CD14-positive monocyte (primary cell): Measurements from ENCODE around the gene GSC. TPM values are rescaled to one million over a fixed set of nuclear protein-coding genes. Genes with fewer than 3 reads are reported as not detected.

Experiments
- DNase-seq, 3 donors: peaks; one replicate each; pipeline ENCODE4 v3.0.0-alpha.2; 2011 to 2022
- H2AFZ ChIP-seq: 2 replicates; pipeline ENCODE4 v1.6.0; 2012; ENCODE audit warnings: mild to moderate bottlenecking, low read depth, low read length, inconsistent platforms; ENCODE audit not compliant: insufficient read depth, poor library complexity, severe bottlenecking
- H3K27ac ChIP-seq, 2 donors: 1 replicate in 1 of 2; 2 replicates in 1 of 2; pipeline ENCODE4 v1.5.1; 2012 to 2013; ENCODE audit warnings: low read length in 2 of 2, control low read depth in 1 of 2, inconsistent platforms in 1 of 2, low read depth in 1 of 2, mild to moderate bottlenecking in 1 of 2
- H3K27me3 ChIP-seq, 2 donors: one replicate each; pipeline versions ENCODE4 v1.6.0 to v1.6.1; 2011 to 2013; ENCODE audit warnings: low read length in 2 of 2; ENCODE audit not compliant: control insufficient read depth in 2 of 2, insufficient read depth in 2 of 2
- H3K36me3 ChIP-seq, 2 donors: replicated peaks in 1 of 2; 1 replicate in 1 of 2; 2 replicates in 1 of 2; pipeline versions ENCODE4 v1.5.1 to v1.6.1; 2012 to 2013; ENCODE audit warnings: low read length in 2 of 2, control low read depth in 1 of 2, inconsistent platforms in 1 of 2, mild to moderate bottlenecking in 1 of 2; ENCODE audit not compliant: insufficient read depth in 2 of 2, control insufficient read depth in 1 of 2
- H3K4me1 ChIP-seq, 2 donors: 1 replicate in 1 of 2; 2 replicates in 1 of 2; pipeline versions ENCODE4 v1.5.1 to v1.6.1; 2012 to 2013; ENCODE audit warnings: low read length in 2 of 2, control low read depth in 1 of 2, inconsistent platforms in 1 of 2, mild to moderate bottlenecking in 1 of 2, moderate library complexity in 1 of 2; ENCODE audit not compliant: insufficient read depth in 2 of 2, control insufficient read depth in 1 of 2
- H3K4me2 ChIP-seq: replicated peaks from 2 replicates; pipeline ENCODE3; 2012; ENCODE audit warnings: low read length, moderate library complexity, mild to moderate bottlenecking; ENCODE audit not compliant: poor library complexity, severe bottlenecking; ENCODE audit errors: extremely low read depth
- H3K4me3 ChIP-seq, 3 experiments: fragments of 200-600 bp in 1 of 3; sonication (generic) in 1 of 3; replicated peaks in 1 of 3; 1 replicate in 2 of 3; 2 replicates in 1 of 3; pipeline ENCODE4 v1.5.1; 2011 to 2013; ENCODE audit warnings: low read length in 3 of 3, mild to moderate bottlenecking in 3 of 3, control low read depth in 2 of 3, low read depth in 2 of 3, inconsistent platforms in 1 of 3, moderate library complexity in 1 of 3
- H3K79me2 ChIP-seq: 2 replicates; pipeline ENCODE4 v1.6.0; 2012; ENCODE audit warnings: mild to moderate bottlenecking, control low read depth, inconsistent platforms, low read length, moderate library complexity; ENCODE audit not compliant: insufficient read depth
- H3K9ac ChIP-seq: 2 replicates; pipeline ENCODE4 v1.6.0; 2017; ENCODE audit warnings: low read length, mild to moderate bottlenecking; ENCODE audit not compliant: insufficient read depth, poor library complexity, severe bottlenecking
- H3K9me3 ChIP-seq, 2 donors: replicated peaks in 1 of 2; 1 replicate in 1 of 2; 2 replicates in 1 of 2; pipeline versions ENCODE4 v1.5.1 to v1.6.1; 2012 to 2013; ENCODE audit warnings: low read length in 2 of 2, control low read depth in 1 of 2; ENCODE audit not compliant: control insufficient read depth in 1 of 2, insufficient read depth in 1 of 2
- H4K20me1 ChIP-seq: 2 replicates; pipeline ENCODE4 v1.6.0; 2012; ENCODE audit warnings: mild to moderate bottlenecking, low read length, control low read depth, moderate library complexity; ENCODE audit not compliant: insufficient read depth
- H3K27ac Mint-ChIP-seq, 7 donors: one replicate each; pipeline ENCODE4 v1.8.0; 2020; ENCODE audit warnings: mild to moderate bottlenecking in 7 of 7, mixed read lengths in 7 of 7, moderate library complexity in 6 of 7, inconsistent platforms in 2 of 7
- H3K27me3 Mint-ChIP-seq, 3 donors: one replicate each; pipeline ENCODE4 v1.8.0; 2021 to 2022; ENCODE audit warnings: low read depth in 3 of 3, mild to moderate bottlenecking in 3 of 3, mixed read lengths in 3 of 3, moderate library complexity in 3 of 3, inconsistent platforms in 1 of 3
- H3K36me3 Mint-ChIP-seq, 2 donors: one replicate each; pipeline ENCODE4 v1.8.0; 2020; ENCODE audit warnings: mixed read lengths in 2 of 2, inconsistent platforms in 1 of 2, mild to moderate bottlenecking in 1 of 2
- H3K4me1 Mint-ChIP-seq: one replicate; pipeline ENCODE4 v1.8.0; 2020; ENCODE audit warnings: mild to moderate bottlenecking, mixed read lengths
- H3K4me3 Mint-ChIP-seq, 2 donors: one replicate each; pipeline ENCODE4 v1.8.0; 2020; ENCODE audit warnings: mild to moderate bottlenecking in 2 of 2, mixed read lengths in 2 of 2, moderate library complexity in 1 of 2
- H3K9me3 Mint-ChIP-seq, 7 donors: one replicate each; pipeline ENCODE4 v1.8.0; 2020 to 2022; ENCODE audit warnings: mixed read lengths in 7 of 7, mild to moderate bottlenecking in 6 of 7, moderate library complexity in 6 of 7, inconsistent platforms in 2 of 7
- CTCF ChIP-seq: fragments of 200-600 bp; IDR thresholded peaks from one replicate; pipeline ENCODE4 v1.8.0; 2022; ENCODE audit warnings: antibody characterized with exemption, mild to moderate bottlenecking
- WGBS: methylation state at CpG from one replicate; pipeline ENCODE4 v1.1.5; 2013; ENCODE audit warnings: missing lambda C conversion rate; ENCODE audit not compliant: insufficient coverage; 5-methylcytosine and 5-hydroxymethylcytosine counted together
- intact Hi-C, 2 donors: fragments of 100-400 bp; cut with micrococcal nuclease; formaldehyde crosslinking; loops; one replicate each; pipeline versions ENCODE4 v1.15.0 to v1.15.1; 2023
- polyA plus RNA-seq, 3 donors: library from polyadenylated mRNA; depleted of rRNA in 1 of 3; unstranded in 2 of 3; stranded (reverse) in 1 of 3; fragments of 300-500 nt in 2 of 3; fragments of >200 nt in 1 of 3; fragmentation: Illumina TruSeq in 2 of 3; gene quantifications; 1 replicate in 2 of 3; 2 replicates in 1 of 3; pipeline ENCODE4 v1.2.3, GENCODE V29; 2012 to 2021

The GSC gene
- polyA plus RNA-seq, 3 donors, result not detected

- Mint-ChIP-seq H3K4me1 (no peaks in the 10 kb centered on the region), H3K27ac (no peak overlapping the region), H3K36me3 (no peaks in the 10 kb centered on the region), H3K4me3 (no peak overlapping the region), H3K27me3 (peaks cover 9 to 19% (median 14%) of the 10 kb centered on the region in 3 donors), H3K9me3 (peaks cover 0 to 3% (median 0%) of the 10 kb centered on the region in 7 donors)
- Histone ChIP-seq H3K9ac (no peak overlapping the region), H3K27ac (no peak overlapping the region), H3K27me3 (no peaks in the 10 kb centered on the region), H3K4me1 (no peaks in the 10 kb centered on the region), H2AFZ (no peak overlapping the region), H3K79me2 (no peaks in the 10 kb centered on the region), H4K20me1 (no peaks in the 10 kb centered on the region), H3K4me2 (no peak overlapping the region), H3K36me3 (no peaks in the 10 kb centered on the region), H3K9me3 (no peaks in the 10 kb centered on the region), H3K4me3 (no peak overlapping the region)
- WGBS, result 77% methylated on average over 7 of the region's 10 CpGs
- intact Hi-C loops, result no loop called here
- no peak for TF ChIP-seq CTCF
- DNase-seq, result no peak
These were observed 17.7 kb upstream of the GSC start for GRCh38 chr14:94787655-94788054.

GRCh38 chr14:94787092-94787491 lies 17.2 kb upstream of the GSC start:
- H3K27ac Mint-ChIP-seq, result no peak overlapping the region
- Histone ChIP-seq H3K4me2 (no peak overlapping the region), H3K4me3 (no peak overlapping the region), H3K4me1 (no peaks in the 10 kb centered on the region), H3K79me2 (no peaks in the 10 kb centered on the region), H3K27me3 (no peaks in the 10 kb centered on the region), H3K36me3 (no peaks in the 10 kb centered on the region), H2AFZ (no peak overlapping the region), H3K9ac (no peak overlapping the region), H4K20me1 (no peaks in the 10 kb centered on the region), H3K27ac (no peak overlapping the region), H3K9me3 (no peaks in the 10 kb centered on the region)
- H3K4me3 Mint-ChIP-seq, result no peak overlapping the region
- intact Hi-C loops, result no loop called here
- 63% methylated on average over 4 of the region's 5 CpGs for WGBS
- H3K27me3 Mint-ChIP-seq, result peaks cover 9 to 19% (median 16%) of the 10 kb centered on the region in 3 donors
- no peaks in the 10 kb centered on the region for H3K36me3 Mint-ChIP-seq
- H3K9me3 Mint-ChIP-seq, result peaks cover 0 to 3% (median 0%) of the 10 kb centered on the region in 7 donors
- H3K4me1 Mint-ChIP-seq, result no peaks in the 10 kb centered on the region
- DNase-seq, result no peak
- no peak for TF ChIP-seq CTCF
